Keratinocyte (primary cell): ENCODE data around the gene COG4. TPM values are rescaled to one million over a fixed set of nuclear protein-coding genes. Genes with fewer than 3 reads are reported as not detected.
"Not testable (repeated sequence)": the region's sequence is repeated elsewhere in the genome, so short reads cannot be mapped to it uniquely, and the experiment has no call there.

Source experiments
- DNase-seq: peaks from one replicate; pipeline ENCODE4 v3.0.0-alpha.2; 2011; ENCODE audit warnings: low read depth, missing footprints, low spot score
- FAIRE-seq: peaks from 2 replicates; lab custom pipeline; 2011; peaks lifted over from hg19 to GRCh38; lab: Jason Lieb, UNC
- H2AFZ ChIP-seq: 2 replicates; pipeline ENCODE4 v1.6.0; 2012; ENCODE audit warnings: low read length, control low read depth, inconsistent platforms; ENCODE audit not compliant: control insufficient read depth
- H3K27ac ChIP-seq: 2 replicates; pipeline ENCODE4 v1.5.1; 2011; ENCODE audit warnings: low read length; ENCODE audit not compliant: control insufficient read depth, insufficient read depth
- H3K27me3 ChIP-seq: 3 replicates; pipeline ENCODE4 v1.6.0; 2011; ENCODE audit warnings: low read length; ENCODE audit not compliant: control insufficient read depth, insufficient read depth; ENCODE audit errors: extremely low read depth
- H3K36me3 ChIP-seq, 2 experiments: 2 replicates in 1 of 2; 3 replicates in 1 of 2; pipeline ENCODE4 v1.5.1; 2011; ENCODE audit warnings: low read length in 2 of 2, mild to moderate bottlenecking in 1 of 2; ENCODE audit not compliant: control insufficient read depth in 2 of 2, insufficient read depth in 2 of 2; ENCODE audit errors: extremely low read depth in 1 of 2
- H3K4me1 ChIP-seq: 3 replicates; pipeline ENCODE4 v1.5.1; 2011; ENCODE audit warnings: low read length; ENCODE audit not compliant: control insufficient read depth, insufficient read depth; ENCODE audit errors: extremely low read depth
- H3K4me2 ChIP-seq: 3 replicates; pipeline ENCODE4 v1.6.0; 2011; ENCODE audit warnings: low read depth, low read length; ENCODE audit not compliant: control insufficient read depth, insufficient read depth; ENCODE audit errors: extremely low read depth
- H3K4me3 ChIP-seq, 3 experiments: fragments of 200-600 bp in 1 of 3; sonication (generic) in 1 of 3; 2 replicates in 2 of 3; 3 replicates in 1 of 3; pipeline ENCODE4 v1.5.1; 2011 to 2016; ENCODE audit warnings: low read length in 3 of 3, mild to moderate bottlenecking in 3 of 3, control low read depth in 2 of 3, inconsistent platforms in 1 of 3, low read depth in 1 of 3, mixed read lengths in 1 of 3, mixed run types in 1 of 3, moderate library complexity in 1 of 3; ENCODE audit not compliant: control insufficient read depth in 2 of 3, insufficient read depth in 2 of 3; ENCODE audit errors: extremely low read depth in 1 of 3
- H3K79me2 ChIP-seq: 2 replicates; pipeline ENCODE4 v1.6.0; 2012; ENCODE audit warnings: low read length; ENCODE audit not compliant: control insufficient read depth, insufficient read depth
- H3K9ac ChIP-seq: 3 replicates; pipeline ENCODE4 v1.6.0; 2011; ENCODE audit warnings: low read length; ENCODE audit not compliant: control insufficient read depth, insufficient read depth; ENCODE audit errors: extremely low read depth
- H3K9me1 ChIP-seq: 3 replicates; pipeline ENCODE4 v1.6.0; 2011; ENCODE audit warnings: low read length; ENCODE audit not compliant: control insufficient read depth, insufficient read depth; ENCODE audit errors: extremely low read depth
- H3K9me3 ChIP-seq: 2 replicates; pipeline ENCODE4 v1.5.1; 2012; ENCODE audit warnings: low read depth, low read length; ENCODE audit not compliant: control insufficient read depth
- H4K20me1 ChIP-seq: 3 replicates; pipeline ENCODE4 v1.6.0; 2011; ENCODE audit warnings: low read length; ENCODE audit not compliant: control insufficient read depth, insufficient read depth; ENCODE audit errors: extremely low read depth
- CTCF ChIP-seq, 3 experiments: IDR thresholded peaks in 1 of 3; conservative IDR thresholded peaks in 1 of 3; optimal IDR thresholded peaks in 1 of 3; 2 replicates in 2 of 3; 3 replicates in 1 of 3; pipeline versions ENCODE3 to v1.5.1; 2011; ENCODE audit warnings: low read length in 3 of 3, mild to moderate bottlenecking in 3 of 3, moderate library complexity in 2 of 3, control low read depth in 1 of 3, inconsistent platforms in 1 of 3; ENCODE audit not compliant: insufficient read depth in 2 of 3; ENCODE audit errors: extremely low read depth in 1 of 3
- EZH2 ChIP-seq: IDR thresholded peaks from one replicate; pipeline ENCODE4 v1.6.1; 2012; ENCODE audit warnings: inconsistent platforms, mild to moderate bottlenecking, low read length, moderate library complexity
- dilution Hi-C: fragments of 300-500 bp; cut with MboI; formaldehyde crosslinking; loops from one replicate; pipeline ENCODE4 v1.7.0; 2020; ENCODE audit warnings: low sequenced_read_pairs; ENCODE audit not compliant: extremely low pct_ligation_motif_present
- polyA plus RNA-seq, 5 experiments: library from polyadenylated mRNA; depleted of rRNA in 3 of 5; stranded (reverse) in 3 of 5; stranded (forward) in 1 of 5; unstranded in 1 of 5; fragments of >200 nt; gene quantifications; 1 replicate in 1 of 5; 2 replicates in 3 of 5; 3 replicates in 1 of 5; pipeline versions ENCODE4 v1.2.1 to v1.2.3, GENCODE V29; 2011 to 2012; ENCODE audit warnings: missing spikeins in 2 of 5, low read depth in 1 of 5, low replicate concordance in 1 of 5

Gene COG4
- polyA plus RNA-seq, 1 donor (not counting 4 experiments of a cell fraction or from before 2014, with no cell fraction given) = 38.9 TPM

- H3K9me1 ChIP-seq = no peaks in the 10 kb centered on the region
- peak overlapping the region; percentile 79 for H2AFZ ChIP-seq
- H3K4me1 ChIP-seq = no peaks in the 10 kb centered on the region
- dilution Hi-C loops = no loop called here
- H4K20me1 ChIP-seq = no peaks in the 10 kb centered on the region
- H3K4me3 ChIP-seq = peak overlapping the region; percentile 80 to 97 (median 93)
- peak; percentile 20 for FAIRE-seq
- H3K79me2 ChIP-seq = no peaks in the 10 kb centered on the region
- H3K9me3 ChIP-seq = no peaks in the 10 kb centered on the region
- peak overlapping the region; percentile 83 for H3K4me2 ChIP-seq
- no peaks in the 10 kb centered on the region for H3K27me3 ChIP-seq
- H3K9ac ChIP-seq = peak overlapping the region; percentile 96
- TF ChIP-seq EZH2 = no peak
- TF ChIP-seq CTCF (optimal IDR thresholded peaks at IDR 0.05 in 1 of 3, IDR thresholded peaks at IDR 0.05 in 1 of 3, conservative IDR thresholded peaks at IDR 0.05 in 1 of 3; ENCODE audit: extremely low read depth in 1 of 3, insufficient read depth in 2 of 3, low read length in 3 of 3) = no peak
- H3K27ac ChIP-seq = peak overlapping the region; percentile 97
- no peaks in the 10 kb centered on the region for H3K36me3 ChIP-seq
- DNase-seq = no peak
Observed at GRCh38 chr16:70453892-70454221, 69.5 kb downstream of the COG4 start.

GRCh38 chr16:70453117-70453891 lies 70.0 kb downstream of the COG4 start:
- no peak for DNase-seq

GRCh38 chr16:70451004-70451340 lies 72.4 kb downstream of the COG4 start:
- H3K9me3 ChIP-seq, H3K27me3 ChIP-seq, H3K36me3 ChIP-seq, H3K79me2 ChIP-seq, dilution Hi-C loops, H3K4me3 ChIP-seq, H4K20me1 ChIP-seq, H3K4me2 ChIP-seq, H2AFZ ChIP-seq, H3K27ac ChIP-seq, H3K4me1 ChIP-seq, H3K9me1 ChIP-seq, H3K9ac ChIP-seq, DNase-seq, FAIRE-seq: not testable (repeated sequence)

More at GRCh38 chr16:70453117-70453891, 70.0 kb downstream of the COG4 start:
- Histone ChIP-seq H3K36me3 (no peaks in the 10 kb centered on the region), H3K4me1 (no peaks in the 10 kb centered on the region), H3K9me1 (no peaks in the 10 kb centered on the region), H3K4me3 (peak overlapping the region; percentile 80 to 97 (median 93)), H3K79me2 (no peaks in the 10 kb centered on the region), H2AFZ (peak overlapping the region; percentile 79), H4K20me1 (no peaks in the 10 kb centered on the region), H3K27me3 (no peaks in the 10 kb centered on the region), H3K9ac (peak overlapping the region; percentile 96), H3K9me3 (no peaks in the 10 kb centered on the region), H3K4me2 (peak overlapping the region; percentile 83), H3K27ac (peak overlapping the region; percentile 97)
- TF ChIP-seq EZH2 (no peak), CTCF (optimal IDR thresholded peaks at IDR 0.05 in 1 of 3, IDR thresholded peaks at IDR 0.05 in 1 of 3, conservative IDR thresholded peaks at IDR 0.05 in 1 of 3; ENCODE audit: extremely low read depth in 1 of 3, insufficient read depth in 2 of 3, low read length in 3 of 3) (no peak)
- dilution Hi-C loops = no loop called here
- FAIRE-seq = no peak
